HepG2 (cell line): ENCODE measurements around the gene WDR93. TPM values are rescaled to one million over a fixed set of nuclear protein-coding genes. Genes with fewer than 3 reads are reported as not detected.

ENCODE experiments used
- AGO1 ChIP-seq: fragments of 200-400 bp; formaldehyde crosslinking; IDR thresholded peaks from 2 replicates; pipeline ENCODE4 v1.6.1; 2017; ENCODE audit warnings: mild to moderate bottlenecking, low read depth, low read length, moderate library complexity; ENCODE audit not compliant: poor library complexity, severe bottlenecking
- AHR ChIP-seq: IDR thresholded peaks from 2 replicates; pipeline ENCODE4 v1.6.1; 2018; ENCODE audit warnings: missing genetic modification reagents, missing compliant biosample characterization
- CEBPZ ChIP-seq: IDR thresholded peaks from 2 replicates; pipeline ENCODE4 v1.6.1; 2012; ENCODE audit warnings: low read length, improper control_type of control experiment
- CHCHD3 ChIP-seq: sonication (generic); formaldehyde crosslinking; IDR thresholded peaks from 2 replicates; pipeline ENCODE4 v1.8.0; 2022; ENCODE audit warnings: mild to moderate bottlenecking, missing genetic modification reagents, moderate library complexity
- ELF1 ChIP-seq: sonication (generic); formaldehyde crosslinking; IDR thresholded peaks from 2 replicates; pipeline ENCODE4 v1.4.0; 2020; ENCODE audit warnings: missing genetic modification reagents
- HDAC6 ChIP-seq: fragments of 200-600 bp; sonication (generic); IDR thresholded peaks from 2 replicates; pipeline ENCODE4 v1.7.0; 2017; ENCODE audit warnings: mild to moderate bottlenecking, antibody characterized with exemption, low read length, low read depth
- HNRNPK ChIP-seq: fragments of 200-400 bp; formaldehyde crosslinking; IDR thresholded peaks from 2 replicates; pipeline ENCODE4 v1.6.1; 2018; ENCODE audit warnings: low read length, low read depth, moderate library complexity, mild to moderate bottlenecking; ENCODE audit not compliant: poor library complexity, severe bottlenecking
- KDM5B ChIP-seq: sonication (generic); formaldehyde crosslinking; IDR thresholded peaks from 2 replicates; pipeline ENCODE4 v1.4.0; 2020; ENCODE audit warnings: missing genetic modification reagents, mild to moderate bottlenecking, borderline replicate concordance
- KLF11 ChIP-seq: IDR thresholded peaks from 2 replicates; pipeline ENCODE4 v1.6.1; 2016; ENCODE audit warnings: missing compliant biosample characterization
- PAF1 ChIP-seq: IDR thresholded peaks from 2 replicates; pipeline ENCODE4 v1.6.1; 2016; ENCODE audit warnings: missing genetic modification reagents, missing compliant biosample characterization
- PCBP2 ChIP-seq: fragments of 200-400 bp; formaldehyde crosslinking; optimal IDR thresholded peaks from 2 replicates; pipeline ENCODE3; 2018; ENCODE audit warnings: low read length, low read depth; ENCODE audit not compliant: poor library complexity, severe bottlenecking
- PLRG1 ChIP-seq: fragments of 450-650 bp; conservative IDR thresholded peaks from 2 replicates; pipeline ENCODE4 v1.6.1; 2016
- PREB ChIP-seq: sonication (generic); formaldehyde crosslinking; IDR thresholded peaks from 2 replicates; pipeline ENCODE4 v1.4.0; 2020; ENCODE audit warnings: missing genetic modification reagents
- RBM39 ChIP-seq: fragments of 200-400 bp; formaldehyde crosslinking; IDR thresholded peaks from one replicate; pipeline ENCODE4 v1.6.1; 2018; ENCODE audit warnings: antibody characterized with exemption, mild to moderate bottlenecking, low read depth, low read length; ENCODE audit not compliant: poor library complexity, severe bottlenecking
- SKI ChIP-seq: fragments of 450-650 bp; IDR thresholded peaks from one replicate; pipeline ENCODE4 v1.6.1; 2018; ENCODE audit warnings: mild to moderate bottlenecking; ENCODE audit not compliant: partially characterized antibody
- SP5 ChIP-seq: IDR thresholded peaks from 2 replicates; pipeline ENCODE4 v1.6.1; 2016; ENCODE audit warnings: low read depth, borderline replicate concordance
- TBX3 ChIP-seq: fragments of 450-650 bp; IDR thresholded peaks from 2 replicates; pipeline ENCODE4 v1.6.1; 2017; ENCODE audit warnings: antibody characterized with exemption, mild to moderate bottlenecking, inconsistent platforms, borderline replicate concordance
- ZBTB37 ChIP-seq: sonication (generic); formaldehyde crosslinking; IDR thresholded peaks from 2 replicates; pipeline ENCODE4 v1.4.0; 2020; ENCODE audit warnings: mild to moderate bottlenecking, missing genetic modification reagents
- ZNF124 ChIP-seq: sonication (generic); formaldehyde crosslinking; IDR thresholded peaks from 2 replicates; pipeline ENCODE4 v1.4.0; 2020; ENCODE audit warnings: missing genetic modification reagents
- ZNF34 ChIP-seq: sonication (generic); formaldehyde crosslinking; IDR thresholded peaks from 2 replicates; pipeline ENCODE4 v1.4.0; 2020; ENCODE audit warnings: mild to moderate bottlenecking, missing genetic modification reagents, borderline replicate concordance
- ZNF362 ChIP-seq: sonication (generic); formaldehyde crosslinking; IDR thresholded peaks from 2 replicates; pipeline ENCODE4 v1.4.0; 2020; ENCODE audit warnings: missing genetic modification reagents, mild to moderate bottlenecking, borderline replicate concordance
- ZNF547 ChIP-seq: sonication (generic); formaldehyde crosslinking; IDR thresholded peaks from 2 replicates; pipeline ENCODE4 v1.5.1; 2020; ENCODE audit warnings: mild to moderate bottlenecking, missing genetic modification reagents
- ZNF782 ChIP-seq: sonication (generic); formaldehyde crosslinking; IDR thresholded peaks from 2 replicates; pipeline ENCODE4 v1.4.0; 2020; ENCODE audit warnings: missing genetic modification reagents, mild to moderate bottlenecking, borderline replicate concordance
- polyA plus RNA-seq, 8 experiments: library from polyadenylated mRNA; depleted of rRNA in 3 of 8; stranded (reverse) in 7 of 8; unstranded in 1 of 8; fragments of >200 nt; fragmentation: Illumina TruSeq in 4 of 8; extraction: Trizol in 4 of 8; gene quantifications; 2 replicates each; pipeline versions ENCODE4 v1.2.1 to v1.2.3, GENCODE V29; 2011 to 2016; ENCODE audit warnings: low read depth in 4 of 8, missing spikeins in 1 of 8, mixed read lengths in 1 of 8; ENCODE audit not compliant: insufficient read depth in 1 of 8
- total RNA-seq, 5 experiments: library from RNA; depleted of rRNA; stranded (reverse); fragments of >200 nt; fragmentation: Illumina TruSeq; extraction: Trizol; gene quantifications; 2 replicates each; pipeline ENCODE4 v1.2.3, GENCODE V29; 2016; ENCODE audit warnings: low read depth in 1 of 5

The WDR93 gene
- total and polyA plus RNA-seq, 2 of the 13 experiments (the other 11 are each of a cell fraction or from before 2014, with no cell fraction given), result 0.07 TPM; not detected in 1

- no peak for TF ChIP-seq CEBPZ
- no peak for TF ChIP-seq ZNF362
- TF ChIP-seq PREB (CRISPR knock-in tag), result no peak
- TF ChIP-seq PLRG1, result no peak
- TF ChIP-seq ZNF124 (CRISPR knock-in tag), result no peak
- no peak for TF ChIP-seq RBM39
- peak; percentile 56; the same call in 1 of the 2 replicates for TF ChIP-seq AHR
- TF ChIP-seq ZBTB37 (CRISPR knock-in tag), result no peak
- TF ChIP-seq HDAC6, result no peak
- TF ChIP-seq KLF11 (CRISPR knock-in tag), result no peak
- TF ChIP-seq AGO1, result no peak
- no peak for TF ChIP-seq PAF1 (CRISPR knock-in tag)
- TF ChIP-seq TBX3, result no peak
- no peak for TF ChIP-seq ZNF34 (CRISPR knock-in tag)
- TF ChIP-seq ZNF782 (CRISPR knock-in tag), result 0 out of 2 replicates have a peak, but pooled peaks have one; percentile 56
- TF ChIP-seq SP5 (CRISPR knock-in tag), result no peak
- TF ChIP-seq HNRNPK, result peak; percentile 87
- no peak for TF ChIP-seq ELF1 (CRISPR knock-in tag)
- TF ChIP-seq CHCHD3, result peak; percentile 69
- peak; percentile 95 for TF ChIP-seq ZNF547 (CRISPR knock-in tag)
- no peak for TF ChIP-seq PCBP2
- no peak for TF ChIP-seq SKI
- peak; percentile 98 for TF ChIP-seq KDM5B (CRISPR knock-in tag)
Measured at GRCh38 chr15:89776274-89777072, 85.9 kb downstream of the WDR93 start, which contains the start of gene MESP2 (continued).
